Kidney (tissue), 14 donors: ENCODE measurements around the gene COL4A3. TPM values are rescaled to one million over a fixed set of nuclear protein-coding genes. Genes with fewer than 3 reads are reported as not detected.

Experiments
- DNase-seq, 5 donors: peaks; one replicate each; pipeline ENCODE4 v3.0.0-alpha.2; 2013 to 2020
- FAIRE-seq: peaks from 2 replicates; lab custom pipeline; 2012; peaks lifted over from hg19 to GRCh38; lab: Jason Lieb, UNC
- H3K27ac ChIP-seq, 2 donors: one replicate each; pipeline ENCODE4 v1.7.0; 2013; ENCODE audit warnings: low read depth in 2 of 2, low read length in 2 of 2, inconsistent platforms in 1 of 2
- H3K27me3 ChIP-seq: one replicate; pipeline ENCODE4 v1.7.1; 2013; ENCODE audit warnings: low read length, inconsistent platforms; ENCODE audit not compliant: control insufficient read depth, insufficient read depth
- H3K36me3 ChIP-seq, 3 donors: one replicate each; pipeline versions ENCODE4 v1.7.0 to v1.7.1; 2013; ENCODE audit warnings: low read length in 3 of 3, control low read depth in 1 of 3, inconsistent platforms in 1 of 3; ENCODE audit not compliant: insufficient read depth in 3 of 3, control insufficient read depth in 2 of 3
- H3K4me1 ChIP-seq, 3 donors: one replicate each; pipeline versions ENCODE4 v1.7.0 to v1.7.1; 2013; ENCODE audit warnings: low read length in 3 of 3, inconsistent platforms in 1 of 3, low read depth in 1 of 3; ENCODE audit not compliant: control insufficient read depth in 2 of 3, insufficient read depth in 2 of 3
- H3K4me3 ChIP-seq, 3 donors: one replicate each; pipeline versions ENCODE4 v1.7.0 to v1.8.1; 2013; ENCODE audit warnings: low read length in 3 of 3, control low read depth in 1 of 3, inconsistent platforms in 1 of 3
- H3K9ac ChIP-seq, 3 donors: one replicate each; pipeline versions ENCODE4 v1.7.0 to v1.7.1; 2013; ENCODE audit warnings: low read length in 3 of 3, control low read depth in 1 of 3, inconsistent platforms in 1 of 3
- H3K9me3 ChIP-seq, 3 donors: one replicate each; pipeline versions ENCODE4 v1.7.0 to v1.7.1; 2013; ENCODE audit warnings: low read length in 3 of 3, control low read depth in 1 of 3, inconsistent platforms in 1 of 3; ENCODE audit not compliant: control insufficient read depth in 2 of 3, insufficient read depth in 1 of 3
- CTCF ChIP-seq: IDR thresholded peaks from 3 replicates; pipeline ENCODE4 v1.5.1; 2012; ENCODE audit warnings: mild to moderate bottlenecking, moderate library complexity, borderline replicate concordance; ENCODE audit not compliant: insufficient read depth; ENCODE audit errors: extremely low read depth
- intact Hi-C: fragments of 100-400 bp; cut with DNase I; formaldehyde crosslinking; loops from one replicate; pipeline ENCODE4 v1.11.1; 2022
- polyA plus RNA-seq: library from polyadenylated mRNA; stranded (reverse); fragments of 350-450 nt; fragmentation: Illumina TruSeq; extraction: RNeasy Lipid Tissue Mini Kit (QIAGEN cat#74804); gene quantifications from one replicate; pipeline ENCODE4 v1.2.3, GENCODE V29; 2014; ENCODE audit warnings: low read depth, low replicate concordance; ENCODE audit not compliant: insufficient read depth
- total RNA-seq: library from RNA; stranded (reverse); fragmentation: NEBNext Ultra II Directional; extraction: Animal tissue kit (Norgen Biotek cat#: 25700); gene quantifications from one replicate; pipeline ENCODE4 v1.2.1, GENCODE V29; 2021
- donor health status: control.
- donor health status: control.
- donor health status: control.
- donor health status: control.
- donor health status: control.
- donor health status: DM: yes; HTN: yes; CAD: no.
- donor health status: Normal renal cell carcinoma (clear cell type).

The COL4A3 gene
- total and polyA plus RNA-seq, 2 donors from 2014 or later, result 20.8 to 48.8 TPM

GRCh38 chr2:227147023-227147422 lies 17.4 kb upstream of the COL4A3 start:
- FAIRE-seq, result no peak

GRCh38 chr2:227148106-227148505 lies 16.3 kb upstream of the COL4A3 start:
- H3K9me3 ChIP-seq, result peaks cover 0 to 3% (median 0%) of the 10 kb centered on the region in 3 donors
- peaks cover 0 to 7% (median 6%) of the 10 kb centered on the region in 3 donors for H3K36me3 ChIP-seq
- H3K4me3 ChIP-seq, result no peak overlapping the region
- no peak for TF ChIP-seq CTCF
- DNase-seq, result no peak
- no peak for FAIRE-seq
- no peak overlapping the region for H3K9ac ChIP-seq
- peaks cover 0 to 16% (median 9%) of the 10 kb centered on the region in 3 donors for H3K4me1 ChIP-seq
- intact Hi-C loops, result no loop called here
- H3K27me3 ChIP-seq, result no peaks in the 10 kb centered on the region
- no peak overlapping the region for H3K27ac ChIP-seq

More at GRCh38 chr2:227147023-227147422, 17.4 kb upstream of the COL4A3 start:
- Histone ChIP-seq H3K36me3 (peaks cover 0 to 7% (median 6%) of the 10 kb centered on the region in 3 donors), H3K27ac (no peak overlapping the region), H3K9me3 (peaks cover 0 to 3% (median 0%) of the 10 kb centered on the region in 3 donors), H3K9ac (no peak overlapping the region), H3K4me1 (peaks cover 0 to 7% (median 0%) of the 10 kb centered on the region in 3 donors), H3K4me3 (no peak overlapping the region), H3K27me3 (no peaks in the 10 kb centered on the region)
- TF ChIP-seq CTCF, result no peak
- intact Hi-C loops, result no loop called here
- no peak for DNase-seq

- DNase-seq, result peak in 2 of 5 donors; percentile 24 to 46
- intact Hi-C loops, result no loop called here
- H3K36me3 ChIP-seq, result peaks cover 0 to 7% (median 4%) of the 10 kb centered on the region in 3 donors
- peaks cover 0 to 3% (median 0%) of the 10 kb centered on the region in 3 donors for H3K9me3 ChIP-seq
- no peak overlapping the region for H3K9ac ChIP-seq
- H3K4me1 ChIP-seq, result peaks cover 0 to 24% (median 16%) of the 10 kb centered on the region in 3 donors
- H3K4me3 ChIP-seq, result no peak overlapping the region
- no peak for TF ChIP-seq CTCF
- no peaks in the 10 kb centered on the region for H3K27me3 ChIP-seq
- FAIRE-seq, result no peak
- no peak overlapping the region for H3K27ac ChIP-seq
Observed at GRCh38 chr2:227150222-227150936, 14.0 kb upstream of the COL4A3 start.
